ENCODE measurements around the gene TMOD1.

DNA sequence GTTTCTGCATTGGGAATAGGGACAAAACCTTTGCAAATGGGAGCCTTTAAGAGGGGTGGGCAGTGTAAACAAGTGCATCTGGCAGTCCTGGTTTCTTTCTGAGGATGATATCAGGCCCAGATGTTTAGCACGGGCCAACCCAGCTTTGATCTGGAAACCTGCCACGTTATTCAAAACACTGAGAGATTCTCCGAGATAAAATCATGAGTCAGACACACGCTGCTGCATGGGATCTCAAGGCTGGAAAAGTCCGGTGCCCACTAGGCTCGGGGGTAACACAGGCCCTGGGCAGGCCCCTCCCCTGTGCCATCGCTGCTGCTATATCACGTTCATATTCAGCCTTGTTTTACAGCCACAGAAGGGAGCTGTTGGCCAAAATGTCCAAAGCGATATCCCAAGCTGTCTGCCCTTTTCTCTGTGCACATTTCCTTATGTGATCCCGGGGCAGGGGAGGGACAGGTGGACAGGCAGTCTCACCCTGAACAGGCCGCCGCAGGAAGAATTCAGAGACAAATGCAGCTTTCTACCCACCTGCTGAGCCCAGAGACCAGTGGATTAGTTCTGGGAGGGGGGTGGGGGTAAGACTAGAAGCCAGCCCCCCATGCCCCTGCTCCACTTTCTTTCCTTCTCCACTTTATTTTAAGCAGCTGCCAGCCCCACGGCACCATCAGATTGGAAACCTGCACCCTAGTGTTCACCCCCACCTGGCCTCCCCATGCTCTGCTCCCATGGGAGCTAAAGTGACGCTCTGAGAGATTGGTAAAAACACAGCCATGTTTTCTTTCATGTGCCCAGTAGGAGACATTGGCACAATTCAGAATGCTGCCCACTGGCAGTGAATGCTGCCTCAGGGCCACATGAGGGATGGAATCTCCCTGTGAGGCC lies 63.1 kb downstream of the TMOD1 start:
- TF ChIP-seq RBM14 (IDR thresholded peaks at IDR 0.05; ENCODE audit: borderline replicate concordance, insufficient read depth, low read depth, low read length) (no peak), ZNF561 (CRISPR knock-in tag; conservative IDR thresholded peaks at IDR 0.05) (no peak)

Data from K562 (cell line).